ENCODE data around the gene MKRN1.
A peak's percentile ranks its signal among the peaks of the same experiment; 100 is the strongest.
"Not testable (repeated sequence)": the region's sequence is repeated elsewhere in the genome, so short reads cannot be mapped to it uniquely, and the experiment has no call there.

The MKRN1 gene

GRCh38 chr7:140507556-140507955, 28.3 kb upstream of the MKRN1 start:
- not testable (repeated sequence) for H3K27me3 ChIP-seq (ENCODE audit: low read depth, low read length); H3K4me3 ChIP-seq (ENCODE audit: low read depth in 1 of 2, low read length in 2 of 2); H3K9me3 ChIP-seq (ENCODE audit: control insufficient read depth in 1 of 2, low read length in 2 of 2); H3K27ac ChIP-seq (ENCODE audit: low read length); H3K36me3 ChIP-seq (ENCODE audit: control insufficient read depth in 1 of 2, insufficient read depth in 2 of 2, low read length in 2 of 2)
- peaks cover 4 to 22% of the 10 kb centered on the region in 2 donors for H3K4me1 ChIP-seq (ENCODE audit: control insufficient read depth in 1 of 2, insufficient read depth in 2 of 2, low read length in 2 of 2)

GRCh38 chr7:140506788-140507464, 27.6 kb upstream of the MKRN1 start:
- Histone ChIP-seq H3K36me3 (ENCODE audit: control insufficient read depth in 1 of 2, insufficient read depth in 2 of 2, low read length in 2 of 2) (no peaks in the 10 kb centered on the region), H3K4me3 (ENCODE audit: low read depth in 1 of 2, low read length in 2 of 2) (no peak overlapping the region), H3K4me1 (ENCODE audit: control insufficient read depth in 1 of 2, insufficient read depth in 2 of 2, low read length in 2 of 2) (peaks cover 4 to 18% of the 10 kb centered on the region in 2 donors), H3K27me3 (ENCODE audit: low read depth, low read length) (no peaks in the 10 kb centered on the region), H3K9me3 (ENCODE audit: control insufficient read depth in 1 of 2, low read length in 2 of 2) (no peaks in the 10 kb centered on the region), H3K27ac (ENCODE audit: low read length) (peak overlapping the region; percentile 45)

- Histone ChIP-seq H3K4me3 (ENCODE audit: low read depth in 1 of 2, low read length in 2 of 2) (no peak overlapping the region), H3K27ac (ENCODE audit: low read length) (no peak overlapping the region), H3K4me1 (ENCODE audit: control insufficient read depth in 1 of 2, insufficient read depth in 2 of 2, low read length in 2 of 2) (peaks cover 1 to 10% of the 10 kb centered on the region in 2 donors), H3K36me3 (ENCODE audit: control insufficient read depth in 1 of 2, insufficient read depth in 2 of 2, low read length in 2 of 2) (no peaks in the 10 kb centered on the region), H3K27me3 (ENCODE audit: low read depth, low read length) (no peaks in the 10 kb centered on the region), H3K9me3 (ENCODE audit: control insufficient read depth in 1 of 2, low read length in 2 of 2) (no peaks in the 10 kb centered on the region)
These were observed 22.7 kb upstream of the MKRN1 start for GRCh38 chr7:140501966-140502365.

GRCh38 chr7:140497807-140498206, 18.5 kb upstream of the MKRN1 start:
- not testable (repeated sequence) for H3K27ac ChIP-seq (ENCODE audit: low read length); H3K36me3 ChIP-seq (ENCODE audit: control insufficient read depth in 1 of 2, insufficient read depth in 2 of 2, low read length in 2 of 2); H3K4me1 ChIP-seq (ENCODE audit: control insufficient read depth in 1 of 2, insufficient read depth in 2 of 2, low read length in 2 of 2); H3K9me3 ChIP-seq (ENCODE audit: control insufficient read depth in 1 of 2, low read length in 2 of 2); H3K4me3 ChIP-seq (ENCODE audit: low read depth in 1 of 2, low read length in 2 of 2); H3K27me3 ChIP-seq (ENCODE audit: low read depth, low read length)

GRCh38 chr7:140497241-140497769, 18.0 kb upstream of the MKRN1 start:
- H3K27me3 ChIP-seq (ENCODE audit: low read depth, low read length) = no peaks in the 10 kb centered on the region
- no peaks in the 10 kb centered on the region for H3K36me3 ChIP-seq (ENCODE audit: control insufficient read depth in 1 of 2, insufficient read depth in 2 of 2, low read length in 2 of 2)
- H3K9me3 ChIP-seq (ENCODE audit: control insufficient read depth in 1 of 2, low read length in 2 of 2) = no peaks in the 10 kb centered on the region
- H3K4me1 ChIP-seq (ENCODE audit: control insufficient read depth in 1 of 2, insufficient read depth in 2 of 2, low read length in 2 of 2) = no peaks in the 10 kb centered on the region
- no peak overlapping the region for H3K27ac ChIP-seq (ENCODE audit: low read length)
- no peak overlapping the region for H3K4me3 ChIP-seq (ENCODE audit: low read depth in 1 of 2, low read length in 2 of 2)

GRCh38 chr7:140495514-140496097, 16.3 kb upstream of the MKRN1 start:
- no peaks in the 10 kb centered on the region for H3K36me3 ChIP-seq (ENCODE audit: control insufficient read depth in 1 of 2, insufficient read depth in 2 of 2, low read length in 2 of 2)
- no peaks in the 10 kb centered on the region for H3K27me3 ChIP-seq (ENCODE audit: low read depth, low read length)
- no peak overlapping the region for H3K27ac ChIP-seq (ENCODE audit: low read length)
- no peaks in the 10 kb centered on the region for H3K9me3 ChIP-seq (ENCODE audit: control insufficient read depth in 1 of 2, low read length in 2 of 2)
- no peak overlapping the region for H3K4me3 ChIP-seq (ENCODE audit: low read depth in 1 of 2, low read length in 2 of 2)
- no peaks in the 10 kb centered on the region for H3K4me1 ChIP-seq (ENCODE audit: control insufficient read depth in 1 of 2, insufficient read depth in 2 of 2, low read length in 2 of 2)

- no peak overlapping the region for H3K4me3 ChIP-seq (ENCODE audit: low read depth in 1 of 2, low read length in 2 of 2)
These were observed 15.6 kb upstream of the MKRN1 start for GRCh38 chr7:140494867-140495266.

GRCh38 chr7:140489026-140489359, 9.7 kb upstream of the MKRN1 start:
- Histone ChIP-seq H3K27me3 (ENCODE audit: low read depth, low read length) (no peaks in the 10 kb centered on the region), H3K4me1 (ENCODE audit: control insufficient read depth in 1 of 2, insufficient read depth in 2 of 2, low read length in 2 of 2) (no peaks in the 10 kb centered on the region), H3K4me3 (ENCODE audit: low read depth in 1 of 2, low read length in 2 of 2) (no peak overlapping the region), H3K36me3 (ENCODE audit: control insufficient read depth in 1 of 2, insufficient read depth in 2 of 2, low read length in 2 of 2) (no peaks in the 10 kb centered on the region), H3K9me3 (ENCODE audit: control insufficient read depth in 1 of 2, low read length in 2 of 2) (no peaks in the 10 kb centered on the region), H3K27ac (ENCODE audit: low read length) (no peak overlapping the region)

More at GRCh38 chr7:140494867-140495266, 15.6 kb upstream of the MKRN1 start:
- no peak overlapping the region for H3K27ac ChIP-seq (ENCODE audit: low read length)
- H3K36me3 ChIP-seq (ENCODE audit: control insufficient read depth in 1 of 2, insufficient read depth in 2 of 2, low read length in 2 of 2) = no peaks in the 10 kb centered on the region
- H3K27me3 ChIP-seq (ENCODE audit: low read depth, low read length) = no peaks in the 10 kb centered on the region
- no peaks in the 10 kb centered on the region for H3K9me3 ChIP-seq (ENCODE audit: control insufficient read depth in 1 of 2, low read length in 2 of 2)
- H3K4me1 ChIP-seq (ENCODE audit: control insufficient read depth in 1 of 2, insufficient read depth in 2 of 2, low read length in 2 of 2) = no peaks in the 10 kb centered on the region

- Histone ChIP-seq H3K4me3 (ENCODE audit: low read depth in 1 of 2, low read length in 2 of 2) (no peak overlapping the region), H3K4me1 (ENCODE audit: control insufficient read depth in 1 of 2, insufficient read depth in 2 of 2, low read length in 2 of 2) (no peaks in the 10 kb centered on the region), H3K36me3 (ENCODE audit: control insufficient read depth in 1 of 2, insufficient read depth in 2 of 2, low read length in 2 of 2) (no peaks in the 10 kb centered on the region), H3K27me3 (ENCODE audit: low read depth, low read length) (no peaks in the 10 kb centered on the region), H3K9me3 (ENCODE audit: control insufficient read depth in 1 of 2, low read length in 2 of 2) (no peaks in the 10 kb centered on the region), H3K27ac (ENCODE audit: low read length) (no peak overlapping the region)
These were observed 6.4 kb upstream of the MKRN1 start for GRCh38 chr7:140485500-140486265.

- no peaks in the 10 kb centered on the region for H3K9me3 ChIP-seq (ENCODE audit: control insufficient read depth in 1 of 2, low read length in 2 of 2)
- no peaks in the 10 kb centered on the region for H3K4me1 ChIP-seq (ENCODE audit: control insufficient read depth in 1 of 2, insufficient read depth in 2 of 2, low read length in 2 of 2)
- H3K27ac ChIP-seq (ENCODE audit: low read length) = no peak overlapping the region
- H3K36me3 ChIP-seq (ENCODE audit: control insufficient read depth in 1 of 2, insufficient read depth in 2 of 2, low read length in 2 of 2) = no peaks in the 10 kb centered on the region
- no peak overlapping the region for H3K4me3 ChIP-seq (ENCODE audit: low read depth in 1 of 2, low read length in 2 of 2)
- H3K27me3 ChIP-seq (ENCODE audit: low read depth, low read length) = no peaks in the 10 kb centered on the region
These were observed 5.7 kb upstream of the MKRN1 start for GRCh38 chr7:140484951-140485499.

- Histone ChIP-seq H3K9me3 (ENCODE audit: control insufficient read depth in 1 of 2, low read length in 2 of 2) (no peaks in the 10 kb centered on the region), H3K27ac (ENCODE audit: low read length) (no peak overlapping the region), H3K27me3 (ENCODE audit: low read depth, low read length) (no peaks in the 10 kb centered on the region)
These were observed 5.2 kb upstream of the MKRN1 start for GRCh38 chr7:140484479-140484878.

More at GRCh38 chr7:140484479-140484878, 5.2 kb upstream of the MKRN1 start:
- H3K4me1 ChIP-seq (ENCODE audit: control insufficient read depth in 1 of 2, insufficient read depth in 2 of 2, low read length in 2 of 2) = no peaks in the 10 kb centered on the region
- no peak overlapping the region for H3K4me3 ChIP-seq (ENCODE audit: low read depth in 1 of 2, low read length in 2 of 2)
- H3K36me3 ChIP-seq (ENCODE audit: control insufficient read depth in 1 of 2, insufficient read depth in 2 of 2, low read length in 2 of 2) = no peaks in the 10 kb centered on the region

All from muscle layer of duodenum (tissue), 2 donors.